B cell (primary cell): ENCODE data around the gene DLG2. TPM values are rescaled to one million over a fixed set of nuclear protein-coding genes. Genes with fewer than 3 reads are reported as not detected.

Experiments used
- ATAC-seq: fragments of 200-7000 bp; cut with Tn5 transposase; one replicate; pipeline ENCODE4 v1.10.0; 2021; ENCODE audit warnings: low read depth, mild to moderate bottlenecking, moderate number of reproducible peaks, moderate library complexity
- CTCF ChIA-PET: fragments of 350-600 bp; sonication (Branson Sonifier 250); formaldehyde crosslinking; loops from one replicate; lab custom pipeline; 2021; ENCODE audit warnings: antibody characterized with exemption, inconsistent platforms; lab: Charles Lee
- POLR2A ChIA-PET: fragments of 350-600 bp; sonication (Branson Sonifier 250); formaldehyde crosslinking; loops from one replicate; lab custom pipeline; 2021; ENCODE audit warnings: antibody characterized with exemption; lab: Charles Lee
- DNase-seq: peaks from one replicate; pipeline ENCODE4 v3.0.0; 2013
- H2AFZ ChIP-seq: 2 replicates; pipeline ENCODE4 v1.6.1; 2012; ENCODE audit warnings: mild to moderate bottlenecking, low read depth, low read length; ENCODE audit not compliant: insufficient read depth, poor library complexity, severe bottlenecking
- H3K27ac ChIP-seq, 2 donors: 1 replicate in 1 of 2; 2 replicates in 1 of 2; pipeline ENCODE4 v1.5.1; 2012 to 2013; ENCODE audit warnings: low read length in 2 of 2, mild to moderate bottlenecking in 2 of 2, moderate library complexity in 1 of 2
- H3K27me3 ChIP-seq, 4 experiments: fragments of 200-600 bp in 1 of 4; sonication (generic) in 1 of 4; replicated peaks in 1 of 4; 1 replicate in 2 of 4; 2 replicates in 2 of 4; pipeline versions ENCODE4 v1.6.1 to v1.7.0; 2013 to 2016; ENCODE audit warnings: low read length in 3 of 4, mild to moderate bottlenecking in 2 of 4, mixed read lengths in 1 of 4, moderate library complexity in 1 of 4; ENCODE audit not compliant: insufficient read depth in 4 of 4, control insufficient read depth in 3 of 4; ENCODE audit errors: control extremely low read depth in 1 of 4
- H3K36me3 ChIP-seq, 2 experiments: replicated peaks in 1 of 2; 1 replicate in 1 of 2; 2 replicates in 1 of 2; pipeline versions ENCODE4 v1.6.1 to v1.7.1; 2013; ENCODE audit warnings: low read length in 1 of 2; ENCODE audit not compliant: insufficient read depth in 2 of 2, control insufficient read depth in 1 of 2; ENCODE audit errors: control extremely low read depth in 1 of 2, extremely low read depth in 1 of 2
- H3K4me1 ChIP-seq, 2 donors: fragments of 200-600 bp in 1 of 2; sonication (generic) in 1 of 2; 1 replicate in 1 of 2; 2 replicates in 1 of 2; pipeline versions ENCODE4 v1.5.1 to v1.6.1; 2013 to 2017; ENCODE audit warnings: low read length in 2 of 2; ENCODE audit not compliant: control insufficient read depth in 2 of 2, insufficient read depth in 2 of 2
- H3K4me2 ChIP-seq: replicated peaks from 2 replicates; pipeline ENCODE3; 2012; ENCODE audit warnings: mild to moderate bottlenecking, low read depth, low read length; ENCODE audit not compliant: poor library complexity, severe bottlenecking
- H3K4me3 ChIP-seq, 5 experiments: fragments of 200-600 bp in 1 of 5; sonication (generic) in 1 of 5; 1 replicate in 3 of 5; 2 replicates in 2 of 5; pipeline versions ENCODE4 v1.5.1 to v1.7.0; 2011 to 2016; ENCODE audit warnings: low read length in 4 of 5, mild to moderate bottlenecking in 4 of 5, low read depth in 2 of 5, control low read depth in 1 of 5, moderate library complexity in 1 of 5; ENCODE audit not compliant: insufficient read depth in 1 of 5; ENCODE audit errors: control extremely low read depth in 1 of 5, extremely low read depth in 1 of 5
- H3K79me2 ChIP-seq: fragments of 200-600 bp; sonication (generic); one replicate; pipeline ENCODE4 v1.6.0; 2016; ENCODE audit warnings: low read length; ENCODE audit not compliant: control insufficient read depth, insufficient read depth
- H3K9ac ChIP-seq: fragments of 200-600 bp; sonication (generic); 2 replicates; pipeline ENCODE4 v1.6.1; 2017; ENCODE audit warnings: mild to moderate bottlenecking, low read length, moderate library complexity
- H3K9me3 ChIP-seq, 3 donors: one replicate each; pipeline versions ENCODE4 v1.6.1 to v1.7.1; 2013; ENCODE audit warnings: low read length in 2 of 3; ENCODE audit not compliant: control insufficient read depth in 2 of 3, insufficient read depth in 1 of 3; ENCODE audit errors: control extremely low read depth in 1 of 3
- H4K20me1 ChIP-seq: 2 replicates; pipeline ENCODE4 v1.6.0; 2012; ENCODE audit warnings: mild to moderate bottlenecking, low read length; ENCODE audit not compliant: insufficient read depth, control insufficient read depth, poor library complexity, severe bottlenecking
- H3K27ac Mint-ChIP-seq: one replicate; pipeline ENCODE4 v1.8.0; 2021; ENCODE audit warnings: mixed read lengths
- H3K27me3 Mint-ChIP-seq: one replicate; pipeline ENCODE4 v1.8.0; 2021; ENCODE audit warnings: mixed read lengths
- H3K4me1 Mint-ChIP-seq: one replicate; pipeline ENCODE4 v1.8.0; 2021; ENCODE audit warnings: mixed read lengths
- H3K4me3 Mint-ChIP-seq: one replicate; pipeline ENCODE4 v1.8.0; 2021; ENCODE audit warnings: mixed read lengths
- H3K9me3 Mint-ChIP-seq: one replicate; pipeline ENCODE4 v1.8.0; 2022; ENCODE audit warnings: mixed read lengths; ENCODE audit not compliant: insufficient read depth
- EZH2 ChIP-seq: IDR thresholded peaks from 2 replicates; pipeline ENCODE4 v1.6.1; 2012; ENCODE audit warnings: borderline replicate concordance, low read depth, mild to moderate bottlenecking, moderate library complexity, low read length; ENCODE audit not compliant: insufficient read depth, poor library complexity, severe bottlenecking
- intact Hi-C: fragments of 100-400 bp; cut with micrococcal nuclease; formaldehyde crosslinking; loops from one replicate; pipeline ENCODE4 v1.10.0; 2022
- polyA plus RNA-seq: library from polyadenylated mRNA; depleted of rRNA; stranded (reverse); fragments of >200 nt; gene quantifications from 2 replicates; pipeline ENCODE4 v1.2.3, GENCODE V29; 2012
- total RNA-seq, 2 donors: library from RNA; stranded (reverse); fragments of 120-200 nt in 1 of 2; gene quantifications; 1 replicate in 1 of 2; 2 replicates in 1 of 2; pipeline versions ENCODE4 v1.2.3 to v1.2.4, GENCODE V29; 2013 to 2022
- TF ChIP-seq, protein P1 (sequence below): fragments of 200-600 bp; IDR thresholded peaks from one replicate; pipeline ENCODE4 v1.8.0; 2022; ENCODE audit warnings: antibody characterized with exemption, mild to moderate bottlenecking

The DLG2 gene
- total and polyA plus RNA-seq, 2 donors (not counting 1 experiment from before 2014, with no cell fraction given) = 0.54 to 5.4 TPM

DNA sequence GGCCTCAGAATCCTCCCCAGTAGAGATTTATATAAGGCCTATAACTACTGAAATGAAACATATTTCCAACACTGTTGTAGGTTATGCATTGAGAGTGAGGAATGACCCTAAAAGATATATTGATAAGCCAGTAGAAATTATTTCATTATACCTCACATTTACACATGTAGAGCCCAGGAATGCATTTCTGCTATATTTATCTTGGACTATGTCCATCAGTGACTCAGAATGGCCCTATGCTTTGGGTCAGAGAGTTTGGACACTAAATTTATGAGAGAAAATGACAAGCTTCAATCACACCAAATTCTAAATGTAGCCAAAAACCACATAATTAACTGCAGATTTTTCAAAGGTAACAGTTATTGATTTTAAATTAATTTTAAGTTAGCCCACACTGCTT lies 761.9 kb downstream of the DLG2 start:
- H3K79me2 ChIP-seq = no peaks in the 10 kb centered on the region
- no peak overlapping the region for H3K9ac ChIP-seq
- Mint-ChIP-seq H3K4me1 (no peaks in the 10 kb centered on the region), H3K9me3 (no peaks in the 10 kb centered on the region), H3K27me3 (peaks cover 10% of the 10 kb centered on the region), H3K27ac (no peak overlapping the region), H3K4me3 (no peak overlapping the region)
- no peaks in the 10 kb centered on the region for H3K27me3 ChIP-seq
- TF ChIP-seq, protein P1, sequence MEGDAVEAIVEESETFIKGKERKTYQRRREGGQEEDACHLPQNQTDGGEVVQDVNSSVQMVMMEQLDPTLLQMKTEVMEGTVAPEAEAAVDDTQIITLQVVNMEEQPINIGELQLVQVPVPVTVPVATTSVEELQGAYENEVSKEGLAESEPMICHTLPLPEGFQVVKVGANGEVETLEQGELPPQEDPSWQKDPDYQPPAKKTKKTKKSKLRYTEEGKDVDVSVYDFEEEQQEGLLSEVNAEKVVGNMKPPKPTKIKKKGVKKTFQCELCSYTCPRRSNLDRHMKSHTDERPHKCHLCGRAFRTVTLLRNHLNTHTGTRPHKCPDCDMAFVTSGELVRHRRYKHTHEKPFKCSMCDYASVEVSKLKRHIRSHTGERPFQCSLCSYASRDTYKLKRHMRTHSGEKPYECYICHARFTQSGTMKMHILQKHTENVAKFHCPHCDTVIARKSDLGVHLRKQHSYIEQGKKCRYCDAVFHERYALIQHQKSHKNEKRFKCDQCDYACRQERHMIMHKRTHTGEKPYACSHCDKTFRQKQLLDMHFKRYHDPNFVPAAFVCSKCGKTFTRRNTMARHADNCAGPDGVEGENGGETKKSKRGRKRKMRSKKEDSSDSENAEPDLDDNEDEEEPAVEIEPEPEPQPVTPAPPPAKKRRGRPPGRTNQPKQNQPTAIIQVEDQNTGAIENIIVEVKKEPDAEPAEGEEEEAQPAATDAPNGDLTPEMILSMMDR = no peak
- no peak for TF ChIP-seq EZH2
- no peak for ATAC-seq
- no peak overlapping the region for H3K4me2 ChIP-seq
- ChIA-PET POLR2A (no interaction called here), CTCF (no interaction called here)
- H3K4me3 ChIP-seq = no peak overlapping the region
- H3K4me1 ChIP-seq = no peaks in the 10 kb centered on the region
- no peaks in the 10 kb centered on the region for H3K9me3 ChIP-seq
- no peak for DNase-seq
- H2AFZ ChIP-seq = no peak overlapping the region
- H4K20me1 ChIP-seq = no peaks in the 10 kb centered on the region
- H3K27ac ChIP-seq = no peak overlapping the region
- no peaks in the 10 kb centered on the region for H3K36me3 ChIP-seq
- intact Hi-C loops = no loop called here

DNA sequence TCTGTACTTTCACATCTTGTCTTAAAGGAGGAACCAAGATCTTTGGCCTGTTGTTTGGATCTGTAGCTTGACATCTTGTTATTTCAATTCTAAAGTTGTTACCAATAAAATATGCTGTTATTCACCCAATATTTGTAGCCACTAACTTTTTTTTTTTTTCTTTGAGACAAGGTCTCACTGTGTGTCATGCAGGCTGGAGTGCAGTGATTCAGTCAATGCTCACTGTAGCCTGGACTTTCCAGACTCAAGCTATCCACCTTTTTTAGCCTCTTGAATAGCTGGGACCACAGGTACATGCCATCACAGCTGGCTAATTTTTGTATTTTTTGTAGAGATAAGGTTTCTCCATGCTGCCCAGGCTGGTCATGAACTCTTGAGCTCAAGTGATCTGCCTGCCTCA lies 769.4 kb downstream of the DLG2 start:
- TF ChIP-seq, protein P1 = no peak
- TF ChIP-seq EZH2 = no peak
- no peak for DNase-seq
- H3K27ac ChIP-seq = no peak overlapping the region
- Mint-ChIP-seq H3K9me3 (no peaks in the 10 kb centered on the region), H3K27me3 (no peaks in the 10 kb centered on the region), H3K27ac (no peak overlapping the region), H3K4me3 (no peak overlapping the region), H3K4me1 (peaks cover 7% of the 10 kb centered on the region)
- no peak overlapping the region for H3K4me2 ChIP-seq
- H3K4me1 ChIP-seq = no peaks in the 10 kb centered on the region
- no peak overlapping the region for H3K9ac ChIP-seq
- ATAC-seq = no peak
- no peaks in the 10 kb centered on the region for H3K9me3 ChIP-seq
- POLR2A ChIA-PET = no interaction called here
- intact Hi-C loops = no loop called here
- CTCF ChIA-PET = no interaction called here
- no peaks in the 10 kb centered on the region for H3K36me3 ChIP-seq
- H3K79me2 ChIP-seq = no peaks in the 10 kb centered on the region
- H4K20me1 ChIP-seq = no peaks in the 10 kb centered on the region
- H2AFZ ChIP-seq = no peak overlapping the region
- H3K27me3 ChIP-seq = no peaks in the 10 kb centered on the region
- no peak overlapping the region for H3K4me3 ChIP-seq
